ENCODE results near the gene TMEM236. TPM values are rescaled to one million over a fixed set of nuclear protein-coding genes. Genes with fewer than 3 reads are reported as not detected.

TMEM236 gene
- total RNA-seq, 1 experiment from 2014 or later = 0.07 TPM

- H3K9me3 ChIP-seq (ENCODE audit: control insufficient read depth in 1 of 2, insufficient read depth in 1 of 2, low read depth in 1 of 2, low read length in 2 of 2) = no peaks in the 10 kb centered on the region
- RAD21 ChIA-PET (ENCODE audit: low non-redundant PET in 1 of 2, low total read pairs in 2 of 2, uncharacterized antibody in 2 of 2, unreplicated experiment in 2 of 2) = no interaction called here
- no peak overlapping the region for H2AFZ ChIP-seq (ENCODE audit: low read depth, low read length, poor library complexity, severe bottlenecking)
- H3K27ac ChIP-seq (ENCODE audit: low read depth, low read length) = no peak overlapping the region
- CTCF ChIA-PET = interaction anchor here (1.2 kb wide), 1 partner anchor 436 kb away, joined by 4 read pairs; no protein-coding TSS in a partner anchor
- no TSS peak for BruUV-seq (replicated peaks)
- TF ChIP-seq EZH2phosphoT487 (IDR thresholded peaks at IDR 0.05; ENCODE audit: borderline replicate concordance) = no peak
- TF ChIP-seq EZH2 (IDR thresholded peaks at IDR 0.05) = no peak
- no peak for TF ChIP-seq POLR2A (IDR thresholded peaks at IDR 0.05; ENCODE audit: borderline replicate concordance, extremely low read depth, insufficient read depth, insufficient read length)
- TF ChIP-seq RAD21 (IDR thresholded peaks at IDR 0.05; ENCODE audit: low read depth) = no peak
- TF ChIP-seq ZFX (IDR thresholded peaks at IDR 0.05) = no peak
- no peak for TF ChIP-seq CEBPB (IDR thresholded peaks at IDR 0.05; ENCODE audit: low read depth)
- TF ChIP-seq, protein P1, sequence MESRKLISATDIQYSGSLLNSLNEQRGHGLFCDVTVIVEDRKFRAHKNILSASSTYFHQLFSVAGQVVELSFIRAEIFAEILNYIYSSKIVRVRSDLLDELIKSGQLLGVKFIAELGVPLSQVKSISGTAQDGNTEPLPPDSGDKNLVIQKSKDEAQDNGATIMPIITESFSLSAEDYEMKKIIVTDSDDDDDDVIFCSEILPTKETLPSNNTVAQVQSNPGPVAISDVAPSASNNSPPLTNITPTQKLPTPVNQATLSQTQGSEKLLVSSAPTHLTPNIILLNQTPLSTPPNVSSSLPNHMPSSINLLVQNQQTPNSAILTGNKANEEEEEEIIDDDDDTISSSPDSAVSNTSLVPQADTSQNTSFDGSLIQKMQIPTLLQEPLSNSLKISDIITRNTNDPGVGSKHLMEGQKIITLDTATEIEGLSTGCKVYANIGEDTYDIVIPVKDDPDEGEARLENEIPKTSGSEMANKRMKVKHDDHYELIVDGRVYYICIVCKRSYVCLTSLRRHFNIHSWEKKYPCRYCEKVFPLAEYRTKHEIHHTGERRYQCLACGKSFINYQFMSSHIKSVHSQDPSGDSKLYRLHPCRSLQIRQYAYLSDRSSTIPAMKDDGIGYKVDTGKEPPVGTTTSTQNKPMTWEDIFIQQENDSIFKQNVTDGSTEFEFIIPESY (IDR thresholded peaks at IDR 0.05; ENCODE audit: extremely low read depth, insufficient replicate concordance, low read length) = no peak
- no peak for TF ChIP-seq CBX3 (IDR thresholded peaks at IDR 0.05; ENCODE audit: low read depth)
- H3K4me2 ChIP-seq (ENCODE audit: low read length) = no peak overlapping the region
- no peaks in the 10 kb centered on the region for H4K20me1 ChIP-seq (ENCODE audit: insufficient read depth)
- no peaks in the 10 kb centered on the region for H3K36me3 ChIP-seq (ENCODE audit: control insufficient read depth in 1 of 2, insufficient read depth in 2 of 2, low read length in 2 of 2)
- no peak overlapping the region for H3K9ac ChIP-seq (ENCODE audit: low read length)
- intact Hi-C loops (cut with micrococcal nuclease) = no loop called here
- ATAC-seq = no peak
- peaks cover 0 to 14% of the 10 kb centered on the region in 2 experiments; a peak in 2 of 4 replicates for H3K4me1 ChIP-seq (ENCODE audit: control insufficient read depth in 1 of 2, insufficient read depth in 2 of 2, low read length in 2 of 2)
- H3K9me2 ChIP-seq (ENCODE audit: insufficient read depth) = no peaks in the 10 kb centered on the region
- no peaks in the 10 kb centered on the region for H3K27me3 ChIP-seq (ENCODE audit: insufficient read depth, low read length)
- H3K79me2 ChIP-seq (ENCODE audit: insufficient read depth, low read length) = no peaks in the 10 kb centered on the region
- no peak overlapping the region for H3K4me3 ChIP-seq (replicated peaks in 1 of 2; ENCODE audit: low read depth in 1 of 2, low read length in 2 of 2)
- no peak for DNase-seq (ENCODE audit: low read depth, low spot score)
- POLR2A ChIA-PET = no interaction called here
Observed at GRCh38 chr10:17780727-17781126, 28.7 kb downstream of the TMEM236 start.

DNA sequence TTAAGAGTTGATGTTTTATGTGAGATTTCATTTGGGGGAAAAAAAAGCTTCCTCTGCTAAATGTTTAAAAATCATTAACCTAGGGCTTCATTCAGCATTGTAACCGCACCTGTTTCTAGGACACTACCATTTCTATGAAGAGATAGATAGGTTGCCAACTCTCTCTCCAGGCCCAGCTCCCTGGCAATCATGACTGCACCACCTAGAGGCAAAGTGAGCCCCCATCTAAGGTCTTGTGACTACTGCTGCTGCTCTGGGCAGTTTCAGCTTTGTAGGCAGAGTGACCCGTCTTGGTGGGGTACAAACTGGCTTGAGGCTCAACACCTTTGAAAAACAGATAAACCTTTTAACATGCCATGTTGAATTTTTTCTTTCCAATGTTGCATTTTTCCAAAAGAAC lies 29.9 kb downstream of the TMEM236 start:
- Histone ChIP-seq H3K4me1 (ENCODE audit: control insufficient read depth in 1 of 2, insufficient read depth in 2 of 2, low read length in 2 of 2) (peaks cover 0 to 14% of the 10 kb centered on the region in 2 experiments; a peak in 2 of 4 replicates), H3K4me2 (ENCODE audit: low read length) (no peak overlapping the region), H3K9me3 (ENCODE audit: control insufficient read depth in 1 of 2, insufficient read depth in 1 of 2, low read depth in 1 of 2, low read length in 2 of 2) (no peaks in the 10 kb centered on the region), H3K9ac (ENCODE audit: low read length) (no peak overlapping the region), H2AFZ (ENCODE audit: low read depth, low read length, poor library complexity, severe bottlenecking) (no peak overlapping the region), H3K27me3 (ENCODE audit: insufficient read depth, low read length) (no peaks in the 10 kb centered on the region), H4K20me1 (ENCODE audit: insufficient read depth) (no peaks in the 10 kb centered on the region), H3K9me2 (ENCODE audit: insufficient read depth) (no peaks in the 10 kb centered on the region), H3K27ac (ENCODE audit: low read depth, low read length) (no peak overlapping the region), H3K36me3 (ENCODE audit: control insufficient read depth in 1 of 2, insufficient read depth in 2 of 2, low read length in 2 of 2) (no peaks in the 10 kb centered on the region), H3K4me3 (replicated peaks in 1 of 2; ENCODE audit: low read depth in 1 of 2, low read length in 2 of 2) (no peak overlapping the region), H3K79me2 (ENCODE audit: insufficient read depth, low read length) (no peaks in the 10 kb centered on the region)
- intact Hi-C loops (cut with micrococcal nuclease) = no loop called here
- ChIA-PET POLR2A (no interaction called here), CTCF (interaction anchor here (0.8 to 1.2 kb wide), 3 partner anchors 14 to 435 kb away, joined by 3 to 4 read pairs (median 3); no protein-coding TSS in a partner anchor), RAD21 (ENCODE audit: low non-redundant PET in 1 of 2, low total read pairs in 2 of 2, uncharacterized antibody in 2 of 2, unreplicated experiment in 2 of 2) (no interaction called here)
- TF ChIP-seq RAD21 (IDR thresholded peaks at IDR 0.05; ENCODE audit: low read depth) = 0 out of 2 replicates have a peak, but pooled peaks have one; percentile 21
- no peak for TF ChIP-seq CBX3 (IDR thresholded peaks at IDR 0.05; ENCODE audit: low read depth)
- no peak for TF ChIP-seq SIN3A (IDR thresholded peaks at IDR 0.05; ENCODE audit: low read depth)
- TF ChIP-seq MAX (IDR thresholded peaks at IDR 0.05) = no peak
- TF ChIP-seq, protein P2, sequence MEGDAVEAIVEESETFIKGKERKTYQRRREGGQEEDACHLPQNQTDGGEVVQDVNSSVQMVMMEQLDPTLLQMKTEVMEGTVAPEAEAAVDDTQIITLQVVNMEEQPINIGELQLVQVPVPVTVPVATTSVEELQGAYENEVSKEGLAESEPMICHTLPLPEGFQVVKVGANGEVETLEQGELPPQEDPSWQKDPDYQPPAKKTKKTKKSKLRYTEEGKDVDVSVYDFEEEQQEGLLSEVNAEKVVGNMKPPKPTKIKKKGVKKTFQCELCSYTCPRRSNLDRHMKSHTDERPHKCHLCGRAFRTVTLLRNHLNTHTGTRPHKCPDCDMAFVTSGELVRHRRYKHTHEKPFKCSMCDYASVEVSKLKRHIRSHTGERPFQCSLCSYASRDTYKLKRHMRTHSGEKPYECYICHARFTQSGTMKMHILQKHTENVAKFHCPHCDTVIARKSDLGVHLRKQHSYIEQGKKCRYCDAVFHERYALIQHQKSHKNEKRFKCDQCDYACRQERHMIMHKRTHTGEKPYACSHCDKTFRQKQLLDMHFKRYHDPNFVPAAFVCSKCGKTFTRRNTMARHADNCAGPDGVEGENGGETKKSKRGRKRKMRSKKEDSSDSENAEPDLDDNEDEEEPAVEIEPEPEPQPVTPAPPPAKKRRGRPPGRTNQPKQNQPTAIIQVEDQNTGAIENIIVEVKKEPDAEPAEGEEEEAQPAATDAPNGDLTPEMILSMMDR (IDR thresholded peaks at IDR 0.05 in 2 of 3, conservative IDR thresholded peaks at IDR 0.05 in 1 of 3; ENCODE audit: borderline replicate concordance in 1 of 3, insufficient read depth in 1 of 3, low read depth in 2 of 3, low read length in 2 of 3) = peak in 2 of 3 experiments; percentile 24 to 48; a peak in 3 of 6 replicates
- no TSS peak for BruUV-seq (replicated peaks)
- peak; percentile 80 for ATAC-seq
- no peak for DNase-seq (ENCODE audit: low read depth, low spot score)

Data from HCT116 (cell line).